Nephron (organoid): ENCODE results near the gene SCYL3.
"Not testable (repeated sequence)": the region's sequence is repeated elsewhere in the genome, so short reads cannot be mapped to it uniquely, and the experiment has no call there.

ENCODE experiments used
- H3K27ac Mint-ChIP-seq, 3 experiments: 2 replicates each; pipeline ENCODE4 v1.8.0; 2020; ENCODE audit warnings: mixed read lengths in 3 of 3, mild to moderate bottlenecking in 2 of 3, moderate library complexity in 1 of 3
- H3K27me3 Mint-ChIP-seq: 2 replicates; pipeline ENCODE4 v1.8.0; 2021; ENCODE audit warnings: low read depth, mild to moderate bottlenecking, moderate library complexity, mixed read lengths
- H3K36me3 Mint-ChIP-seq: 2 replicates; pipeline ENCODE4 v1.8.0; 2020; ENCODE audit warnings: low read depth, mixed read lengths
- H3K4me1 Mint-ChIP-seq: 2 replicates; pipeline ENCODE4 v1.8.0; 2020; ENCODE audit warnings: mixed read lengths
- H3K4me3 Mint-ChIP-seq, 3 experiments: 2 replicates each; pipeline ENCODE4 v1.8.0; 2020; ENCODE audit warnings: mild to moderate bottlenecking in 3 of 3, mixed read lengths in 3 of 3, moderate library complexity in 2 of 3
- H3K9me3 Mint-ChIP-seq: 2 replicates; pipeline ENCODE4 v1.8.0; 2020; ENCODE audit warnings: mixed read lengths
- CTCF ChIP-seq, 3 experiments: fragments of 200-600 bp; sonication (generic); IDR thresholded peaks; one replicate each; pipeline ENCODE4 v1.5.0; 2021; ENCODE audit warnings: antibody characterized with exemption in 3 of 3; ENCODE audit not compliant: unreplicated experiment in 3 of 3

Gene SCYL3

GRCh38 chr1:169812131-169812530 is 81.6 kb downstream of the SCYL3 start:
- Mint-ChIP-seq H3K4me1 (no peaks in the 10 kb centered on the region), H3K4me3 (no peak overlapping the region), H3K36me3 (peaks cover 34% of the 10 kb centered on the region), H3K27ac (no peak overlapping the region), H3K9me3 (no peaks in the 10 kb centered on the region), H3K27me3 (no peaks in the 10 kb centered on the region)
- no peak for TF ChIP-seq CTCF (IDR thresholded peaks at IDR 0.05; ENCODE audit: unreplicated experiment in 3 of 3)

- peaks cover 35% of the 10 kb centered on the region for H3K36me3 Mint-ChIP-seq
These were observed 82.2 kb downstream of the SCYL3 start for GRCh38 chr1:169811418-169812035.

GRCh38 chr1:169809370-169810095 is 84.2 kb downstream of the SCYL3 start:
- Mint-ChIP-seq H3K4me3 (no peak overlapping the region), H3K27me3 (no peaks in the 10 kb centered on the region), H3K9me3 (no peaks in the 10 kb centered on the region), H3K36me3 (peaks cover 23% of the 10 kb centered on the region), H3K4me1 (no peaks in the 10 kb centered on the region), H3K27ac (no peak overlapping the region)
- peak; percentile 52 to 64 (median 60) for TF ChIP-seq CTCF (IDR thresholded peaks at IDR 0.05; ENCODE audit: unreplicated experiment in 3 of 3)

More at GRCh38 chr1:169811418-169812035, 82.2 kb downstream of the SCYL3 start:
- H3K4me1 Mint-ChIP-seq, H3K27me3 Mint-ChIP-seq, H3K4me3 Mint-ChIP-seq, H3K27ac Mint-ChIP-seq, H3K9me3 Mint-ChIP-seq: not testable (repeated sequence)

- no peaks in the 10 kb centered on the region for H3K4me1 Mint-ChIP-seq
- H3K36me3 Mint-ChIP-seq, result peaks cover 15% of the 10 kb centered on the region
- no peak overlapping the region for H3K4me3 Mint-ChIP-seq
- no peaks in the 10 kb centered on the region for H3K9me3 Mint-ChIP-seq
- no peaks in the 10 kb centered on the region for H3K27me3 Mint-ChIP-seq
- H3K27ac Mint-ChIP-seq, result no peak overlapping the region
- TF ChIP-seq CTCF (IDR thresholded peaks at IDR 0.05; ENCODE audit: unreplicated experiment in 3 of 3), result no peak
These were observed 88.8 kb downstream of the SCYL3 start for GRCh38 chr1:169804941-169805340.

- Mint-ChIP-seq H3K27me3 (no peaks in the 10 kb centered on the region), H3K4me3 (no peak overlapping the region), H3K36me3 (peaks cover 15% of the 10 kb centered on the region), H3K27ac (no peak overlapping the region), H3K9me3 (no peaks in the 10 kb centered on the region), H3K4me1 (no peaks in the 10 kb centered on the region)
- no peak for TF ChIP-seq CTCF (IDR thresholded peaks at IDR 0.05; ENCODE audit: unreplicated experiment in 3 of 3)
These were observed 90.8 kb downstream of the SCYL3 start for GRCh38 chr1:169802888-169803287.
